Adrenal gland (tissue), 12 donors: ENCODE results near the gene DNAJB8. TPM values are rescaled to one million over a fixed set of nuclear protein-coding genes. Genes with fewer than 3 reads are reported as not detected.

Source experiments
- DNase-seq, 7 donors: peaks; one replicate each; pipeline ENCODE4 v3.0.0-alpha.2; 2019 to 2020
- H3K27ac ChIP-seq, 5 donors: fragments of 200-600 bp; sonication (generic) in 4 of 5; 1 replicate in 3 of 5; 2 replicates in 2 of 5; pipeline versions ENCODE4 v1.5.1 to v1.8.0; 2016 to 2020; ENCODE audit warnings: mild to moderate bottlenecking in 1 of 5
- H3K27me3 ChIP-seq: fragments of 200-600 bp; 2 replicates; pipeline ENCODE4 v1.8.0; 2021
- H3K36me3 ChIP-seq, 2 donors: fragments of 200-600 bp; replicated peaks in 1 of 2; 1 replicate in 1 of 2; 2 replicates in 1 of 2; pipeline versions ENCODE4 v1.5.1 to v1.8.0; 2018 to 2022
- H3K4me1 ChIP-seq, 2 donors: fragments of 200-600 bp; replicated peaks in 1 of 2; 1 replicate in 1 of 2; 2 replicates in 1 of 2; pipeline versions ENCODE4 v1.5.1 to v1.8.0; 2018 to 2021
- H3K4me3 ChIP-seq, 4 donors: fragments of 200-600 bp; sonication (generic) in 3 of 4; one replicate each; pipeline ENCODE4 v1.5.1; 2016 to 2018
- H3K9me3 ChIP-seq, 3 donors: fragments of 200-600 bp; sonication (generic) in 1 of 3; replicated peaks in 1 of 3; 1 replicate in 2 of 3; 2 replicates in 1 of 3; pipeline versions ENCODE4 v1.5.1 to v1.8.0; 2016 to 2021
- POLR2A ChIP-seq, 2 donors: fragments of 450-650 bp; IDR thresholded peaks; one replicate each; pipeline ENCODE4 v1.6.1; 2017; ENCODE audit warnings: antibody characterized with exemption in 2 of 2, mild to moderate bottlenecking in 2 of 2, moderate library complexity in 1 of 2
- WGBS, 4 donors: extraction: QIAGEN DNeasy Blood & Tissue Kit in 2 of 4; methylation state at CpG; one replicate each; pipeline versions ENCODE4 v1.1.5 to v1.1.7; 2013 to 2017; 5-methylcytosine and 5-hydroxymethylcytosine counted together
- intact Hi-C, 2 donors: fragments of 100-400 bp; cut with DNase I; formaldehyde crosslinking; loops; one replicate each; pipeline versions ENCODE4 v1.14.1 to v1.15.0; 2022 to 2023
- polyA plus RNA-seq, 3 donors: library from polyadenylated mRNA; stranded (reverse); fragments of 200-250 nt in 2 of 3; fragments of 350-450 nt in 1 of 3; fragmentation: Illumina TruSeq in 1 of 3; extraction: RNeasy Lipid Tissue Mini Kit (QIAGEN cat#74804) in 1 of 3; gene quantifications; one replicate each; pipeline ENCODE4 v1.2.3, GENCODE V29; 2013 to 2014
- total RNA-seq, 9 donors: library from RNA; depleted of rRNA in 4 of 9; stranded (reverse); fragments of >200 nt in 4 of 9; fragments of 120-200 nt in 1 of 9; fragmentation: NEBNext Ultra II Directional in 1 of 9; extraction: Animal tissue kit (Norgen Biotek cat#: 25700) in 1 of 9; gene quantifications; one replicate each; pipeline versions ENCODE4 v1.1.0 to v1.2.4, GENCODE V29; 2013 to 2023
- TF ChIP-seq, protein P1 (sequence below), 6 experiments: fragments of 450-650 bp in 4 of 6; fragments of 200-600 bp in 2 of 6; sonication (generic) in 1 of 6; IDR thresholded peaks; 1 replicate in 5 of 6; 2 replicates in 1 of 6; pipeline versions ENCODE4 v1.5.1 to v1.8.0; 2016 to 2021; ENCODE audit warnings: antibody characterized with exemption in 6 of 6, mild to moderate bottlenecking in 2 of 6, moderate library complexity in 1 of 6
- donor health status: healthy with polysubstance abuse.
- donor health status: Bipolar disorder and iron deficiency.
- donor health status: DM: yes; HTN: yes; CAD: no.
- donor health status: DM: no; HTN: no; CAD: no.
- donor health status: DM: no; HTN: no; CAD: no.
- donor health status: DM: yes; HTN: yes; CAD: no.

The DNAJB8 gene
- total and polyA plus RNA-seq, 12 donors: not detected

DNA sequence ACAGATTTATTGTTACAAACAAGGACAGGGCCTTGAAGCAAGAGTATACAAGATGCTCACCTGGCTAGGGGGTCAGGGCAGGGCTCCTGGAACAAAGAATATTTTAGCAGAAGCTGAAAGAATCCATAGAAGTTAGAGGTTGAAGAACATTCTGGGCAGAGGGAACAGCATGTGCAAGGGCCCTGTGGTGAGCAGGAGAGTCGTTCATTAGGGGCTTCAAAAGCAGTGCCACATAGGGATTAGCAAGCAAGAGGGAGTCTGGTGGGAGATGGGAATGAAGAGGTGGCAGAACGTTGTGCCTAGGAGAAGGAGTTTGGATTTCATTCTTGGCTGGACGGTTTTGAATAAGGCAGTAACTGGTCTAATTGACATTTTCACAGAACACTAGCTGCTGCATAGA is 22.9 kb downstream of the DNAJB8 start:
- whole genome bisulfite sequencing, 4 donors: 56 to 61% (median 59%) methylated on average over 3 of the region's 3 CpGs
- Histone ChIP-seq H3K9me3 (no peaks in the 10 kb centered on the region), H3K36me3 (no peaks in the 10 kb centered on the region), H3K27ac (no peak overlapping the region), H3K27me3 (peaks cover 3% of the 10 kb centered on the region), H3K4me1 (no peaks in the 10 kb centered on the region), H3K4me3 (no peak overlapping the region)
- intact Hi-C loops: no loop called here
- no peak for TF ChIP-seq POLR2A (IDR thresholded peaks at IDR 0.05)
- TF ChIP-seq, protein P1, sequence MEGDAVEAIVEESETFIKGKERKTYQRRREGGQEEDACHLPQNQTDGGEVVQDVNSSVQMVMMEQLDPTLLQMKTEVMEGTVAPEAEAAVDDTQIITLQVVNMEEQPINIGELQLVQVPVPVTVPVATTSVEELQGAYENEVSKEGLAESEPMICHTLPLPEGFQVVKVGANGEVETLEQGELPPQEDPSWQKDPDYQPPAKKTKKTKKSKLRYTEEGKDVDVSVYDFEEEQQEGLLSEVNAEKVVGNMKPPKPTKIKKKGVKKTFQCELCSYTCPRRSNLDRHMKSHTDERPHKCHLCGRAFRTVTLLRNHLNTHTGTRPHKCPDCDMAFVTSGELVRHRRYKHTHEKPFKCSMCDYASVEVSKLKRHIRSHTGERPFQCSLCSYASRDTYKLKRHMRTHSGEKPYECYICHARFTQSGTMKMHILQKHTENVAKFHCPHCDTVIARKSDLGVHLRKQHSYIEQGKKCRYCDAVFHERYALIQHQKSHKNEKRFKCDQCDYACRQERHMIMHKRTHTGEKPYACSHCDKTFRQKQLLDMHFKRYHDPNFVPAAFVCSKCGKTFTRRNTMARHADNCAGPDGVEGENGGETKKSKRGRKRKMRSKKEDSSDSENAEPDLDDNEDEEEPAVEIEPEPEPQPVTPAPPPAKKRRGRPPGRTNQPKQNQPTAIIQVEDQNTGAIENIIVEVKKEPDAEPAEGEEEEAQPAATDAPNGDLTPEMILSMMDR (IDR thresholded peaks at IDR 0.05): no peak
- DNase-seq: no peak

- H3K27me3 ChIP-seq: peaks cover 4% of the 10 kb centered on the region
- no peaks in the 10 kb centered on the region for H3K4me1 ChIP-seq
- H3K27ac ChIP-seq: no peak overlapping the region
- no peaks in the 10 kb centered on the region for H3K36me3 ChIP-seq
- 85 to 88% (median 86%) methylated on average over 6 of the region's 6 CpGs for WGBS, 4 donors
- DNase-seq: no peak
- TF ChIP-seq, protein P1 (IDR thresholded peaks at IDR 0.05): no peak
- TF ChIP-seq POLR2A (IDR thresholded peaks at IDR 0.05): no peak
- no peak overlapping the region for H3K4me3 ChIP-seq
- H3K9me3 ChIP-seq: no peaks in the 10 kb centered on the region
- intact Hi-C loops: no loop called here
These were observed 23.7 kb downstream of the DNAJB8 start for GRCh38 chr3:128442949-128443348.

- no peak overlapping the region for H3K4me3 ChIP-seq
- DNase-seq: no peak
- no peak for TF ChIP-seq POLR2A (IDR thresholded peaks at IDR 0.05)
- TF ChIP-seq, protein P1 (IDR thresholded peaks at IDR 0.05): no peak
- H3K9me3 ChIP-seq: no peaks in the 10 kb centered on the region
- no peaks in the 10 kb centered on the region for H3K36me3 ChIP-seq
- intact Hi-C loops: no loop called here
- peaks cover 4% of the 10 kb centered on the region for H3K27me3 ChIP-seq
- 74 to 86% (median 84%) methylated on average over 4 to 7 of the region's 7 CpGs for WGBS, 4 donors
- H3K4me1 ChIP-seq: no peaks in the 10 kb centered on the region
- no peak overlapping the region for H3K27ac ChIP-seq
These were observed 24.6 kb downstream of the DNAJB8 start for GRCh38 chr3:128442070-128442469.

- intact Hi-C loops: no loop called here
- no peak for DNase-seq
- no peak overlapping the region for H3K4me3 ChIP-seq
- H3K27me3 ChIP-seq: peaks cover 4% of the 10 kb centered on the region
- TF ChIP-seq, protein P1 (IDR thresholded peaks at IDR 0.05): no peak
- no peak for TF ChIP-seq POLR2A (IDR thresholded peaks at IDR 0.05)
- H3K36me3 ChIP-seq: no peaks in the 10 kb centered on the region
- 42 to 70% (median 60%) methylated on average over 1 to 3 of the region's 3 CpGs for WGBS, 4 donors
- H3K9me3 ChIP-seq: no peaks in the 10 kb centered on the region
- no peaks in the 10 kb centered on the region for H3K4me1 ChIP-seq
- no peak overlapping the region for H3K27ac ChIP-seq
These were observed 27.5 kb downstream of the DNAJB8 start for GRCh38 chr3:128439226-128439625.
